NCI-H2081 (cell line): ENCODE measurements around the gene KLK12.

ENCODE experiments used
- DNase-seq, 2 experiments: peaks; one replicate each; lab custom pipeline; 2025; lab: John Stamatoyannopoulos, UW

The KLK12 gene

GRCh38 chr19:51047031-51047335 is 12.2 kb upstream of the KLK12 start:
- DNase-seq, result no peak

- DNase-seq, result no peak
Observed at GRCh38 chr19:51044327-51044726, 9.5 kb upstream of the KLK12 start.

GRCh38 chr19:51043497-51043896 is 8.7 kb upstream of the KLK12 start:
- DNase-seq, result no peak

GRCh38 chr19:51040151-51040550 is 5.3 kb upstream of the KLK12 start:
- no peak for DNase-seq

- no peak for DNase-seq
Observed at GRCh38 chr19:51036519-51036918, 1.7 kb upstream of the KLK12 start.

- DNase-seq, result no peak
Observed at GRCh38 chr19:51031880-51032225, 2.9 kb downstream of the KLK12 start.

- DNase-seq, result no peak
Observed at GRCh38 chr19:51031220-51031879, 3.5 kb downstream of the KLK12 start.

- DNase-seq, result no peak
Observed at GRCh38 chr19:51030631-51031030, 4.2 kb downstream of the KLK12 start.

GRCh38 chr19:51029718-51030117 is 5.1 kb downstream of the KLK12 start:
- DNase-seq, result no peak

GRCh38 chr19:51027873-51028272 is 6.9 kb downstream of the KLK12 start:
- DNase-seq, result no peak

- no peak for DNase-seq
Observed at GRCh38 chr19:51027126-51027806, 7.5 kb downstream of the KLK12 start.

- no peak for DNase-seq
Observed at GRCh38 chr19:51026554-51026831, 8.3 kb downstream of the KLK12 start, which contains the start of gene KLK11. KLK11 (minus strand) TSS chr19:51026616; CDS start chr19:51025631, 985 bp downstream.

GRCh38 chr19:51025809-51026553 is 8.8 kb downstream of the KLK12 start:
- no peak for DNase-seq

GRCh38 chr19:51025401-51025800 is 9.4 kb downstream of the KLK12 start:
- no peak for DNase-seq

- no peak for DNase-seq
Observed at GRCh38 chr19:51024924-51025323, 9.9 kb downstream of the KLK12 start.

- no peak for DNase-seq
Observed at GRCh38 chr19:51023946-51024345, 10.9 kb downstream of the KLK12 start.

GRCh38 chr19:51022526-51022925 is 12.3 kb downstream of the KLK12 start:
- DNase-seq, result no peak

- DNase-seq, result peak in 1 of 2 experiments; percentile 35
Observed at GRCh38 chr19:51020988-51021651, 13.7 kb downstream of the KLK12 start.

- DNase-seq, result no peak
Observed at GRCh38 chr19:51019544-51019925, 15.3 kb downstream of the KLK12 start, which contains the start of gene KLK10. KLK10 (minus strand) TSS chr19:51019709; CDS start chr19:51019130, 579 bp downstream.

- DNase-seq, result no peak
Observed at GRCh38 chr19:51018745-51019543, 15.9 kb downstream of the KLK12 start.

GRCh38 chr19:51016798-51017683 is 17.8 kb downstream of the KLK12 start:
- no peak for DNase-seq
